ENCODE measurements around the gene APMAP.
A peak's percentile ranks its signal among the peaks of the same experiment; 100 is the strongest.

Gene APMAP

GRCh38 chr20:24992487-24993205 is at the start of gene APMAP:
Gene APMAP (minus strand): TSS chr20:24992751. CDS start chr20:24992688, 63 bp downstream.
- DNase-seq, result peak; percentile 92 to 95

- DNase-seq, result no peak
These were observed 49.4 kb upstream of the APMAP start for GRCh38 chr20:25041813-25042530.

- peak in 1 of 2 experiments; percentile 54 for DNase-seq
These were observed 47.9 kb upstream of the APMAP start for GRCh38 chr20:25040438-25040831.

- DNase-seq, result peak; percentile 55 to 84
These were observed 47.3 kb upstream of the APMAP start for GRCh38 chr20:25039697-25040437.

GRCh38 chr20:25038591-25039015 is 46.1 kb upstream of the APMAP start:
- peak in 1 of 2 experiments; percentile 30 for DNase-seq

- no peak for DNase-seq
These were observed 45.5 kb upstream of the APMAP start for GRCh38 chr20:25038103-25038410.

- no peak for DNase-seq
These were observed 44.9 kb upstream of the APMAP start for GRCh38 chr20:25037288-25038102.

- no peak for DNase-seq
These were observed 43.9 kb upstream of the APMAP start for GRCh38 chr20:25036331-25036936.

GRCh38 chr20:25035921-25036320 is 43.4 kb upstream of the APMAP start:
- no peak for DNase-seq

GRCh38 chr20:25033924-25034300 is 41.4 kb upstream of the APMAP start:
- no peak for DNase-seq

- no peak for DNase-seq
These were observed 40.8 kb upstream of the APMAP start for GRCh38 chr20:25033265-25033923.

- no peak for DNase-seq
These were observed 40.1 kb upstream of the APMAP start for GRCh38 chr20:25032478-25033264.

- no peak for DNase-seq
These were observed 39.5 kb upstream of the APMAP start for GRCh38 chr20:25032065-25032477.

GRCh38 chr20:25031241-25031640 is 38.7 kb upstream of the APMAP start:
- DNase-seq, result no peak

- DNase-seq, result no peak
These were observed 38.2 kb upstream of the APMAP start for GRCh38 chr20:25030649-25031207.

- no peak for DNase-seq
These were observed 37.6 kb upstream of the APMAP start for GRCh38 chr20:25030007-25030648.

- no peak for DNase-seq
These were observed 33.5 kb upstream of the APMAP start for GRCh38 chr20:25025986-25026605.

GRCh38 chr20:25025091-25025861 is 32.7 kb upstream of the APMAP start:
- no peak for DNase-seq

- DNase-seq, result no peak
These were observed 31.6 kb upstream of the APMAP start for GRCh38 chr20:25024171-25024570.
